ENCODE measurements around the gene STMN3. TPM values are rescaled to one million over a fixed set of nuclear protein-coding genes. Genes with fewer than 3 reads are reported as not detected.

STMN3 gene
- total RNA-seq, 1 experiment from 2014 or later = 138 TPM

- TF ChIP-seq ZBTB33 (IDR thresholded peaks at IDR 0.05; ENCODE audit: extremely low read depth, insufficient replicate concordance, low read length) = no peak
These were observed 9.6 kb upstream of the STMN3 start (continued) for GRCh38 chr20:63662813-63663189.

GRCh38 chr20:63661959-63662812, 9.0 kb upstream of the STMN3 start:
- Histone ChIP-seq H4K20me1 (ENCODE audit: insufficient read depth) (no peaks in the 10 kb centered on the region), H3K27ac (ENCODE audit: low read depth, low read length) (no peak overlapping the region), H3K4me3 (replicated peaks in 1 of 2; ENCODE audit: low read depth in 1 of 2, low read length in 2 of 2) (no peak overlapping the region), H2AFZ (ENCODE audit: low read depth, low read length, poor library complexity, severe bottlenecking) (no peak overlapping the region), H3K4me2 (ENCODE audit: low read length) (no peak overlapping the region), H3K4me1 (ENCODE audit: control insufficient read depth in 1 of 2, insufficient read depth in 2 of 2, low read length in 2 of 2) (peaks cover 10 to 18% of the 10 kb centered on the region in 2 experiments), H3K9me2 (ENCODE audit: insufficient read depth) (no peaks in the 10 kb centered on the region), H3K9ac (ENCODE audit: low read length) (no peak overlapping the region), H3K79me2 (ENCODE audit: insufficient read depth, low read length) (peaks cover 60% of the 10 kb centered on the region), H3K36me3 (ENCODE audit: control insufficient read depth in 1 of 2, insufficient read depth in 2 of 2, low read length in 2 of 2) (peaks cover 14 to 28% of the 10 kb centered on the region in 2 experiments), H3K27me3 (ENCODE audit: insufficient read depth, low read length) (no peaks in the 10 kb centered on the region), H3K9me3 (ENCODE audit: control insufficient read depth in 1 of 2, insufficient read depth in 1 of 2, low read depth in 1 of 2, low read length in 2 of 2) (no peaks in the 10 kb centered on the region)
- BruUV-seq (replicated peaks) = no TSS peak
- ATAC-seq = no peak
- TF ChIP-seq FOSL1 (IDR thresholded peaks at IDR 0.05; ENCODE audit: low read depth) (no peak), RAD21 (IDR thresholded peaks at IDR 0.05; ENCODE audit: low read depth) (no peak), YY1 (IDR thresholded peaks at IDR 0.05; ENCODE audit: extremely low read depth, insufficient replicate concordance, low read depth, low read length) (no peak), SRF (IDR thresholded peaks at IDR 0.05; ENCODE audit: low read depth) (no peak), CBX3 (IDR thresholded peaks at IDR 0.05; ENCODE audit: low read depth) (no peak), MAX (IDR thresholded peaks at IDR 0.05) (no peak), EGR1 (IDR thresholded peaks at IDR 0.05; ENCODE audit: low read depth) (no peak), ZBTB33 (IDR thresholded peaks at IDR 0.05; ENCODE audit: extremely low read depth, insufficient replicate concordance, low read length) (no peak)
- ChIA-PET CTCF (no interaction called here), POLR2A (no interaction called here), RAD21 (ENCODE audit: low non-redundant PET in 1 of 2, low total read pairs in 2 of 2, uncharacterized antibody in 2 of 2, unreplicated experiment in 2 of 2) (no interaction called here)
- DNase-seq (ENCODE audit: low read depth, low spot score) = no peak
- intact Hi-C loops (cut with micrococcal nuclease) = no loop called here
